H9 (cell line): ENCODE results near the gene GZMH. TPM values are rescaled to one million over a fixed set of nuclear protein-coding genes. Genes with fewer than 3 reads are reported as not detected.
"Not testable (repeated sequence)": the region's sequence is repeated elsewhere in the genome, so short reads cannot be mapped to it uniquely, and the experiment has no call there.

Experiments used
- DNase-seq: peaks from one replicate; pipeline ENCODE4 v3.0.0-alpha.2; 2017
- H2AFZ ChIP-seq: one replicate; pipeline ENCODE4 v1.6.1; 2013; ENCODE audit warnings: mild to moderate bottlenecking, low read length, control low read depth, moderate library complexity
- H2AK5ac ChIP-seq: 2 replicates; pipeline ENCODE4 v1.6.1; 2013; ENCODE audit warnings: low read length, control low read depth, mixed read lengths; ENCODE audit not compliant: insufficient read length
- H2BK120ac ChIP-seq: one replicate; pipeline ENCODE4 v1.6.1; 2013; ENCODE audit warnings: low read depth, mild to moderate bottlenecking, low read length, control low read depth, inconsistent platforms; ENCODE audit not compliant: poor library complexity, severe bottlenecking
- H2BK12ac ChIP-seq: 2 replicates; pipeline ENCODE4 v1.6.1; 2013; ENCODE audit warnings: low read length, control low read depth, mixed read lengths, low read depth; ENCODE audit not compliant: insufficient read length
- H2BK15ac ChIP-seq: 2 replicates; pipeline ENCODE4 v1.6.1; 2013; ENCODE audit warnings: low read depth, low read length, control low read depth
- H2BK20ac ChIP-seq: one replicate; pipeline ENCODE4 v1.6.1; 2013; ENCODE audit warnings: low read depth, mild to moderate bottlenecking, low read length, control low read depth, inconsistent platforms; ENCODE audit not compliant: poor library complexity, severe bottlenecking
- H2BK5ac ChIP-seq: 2 replicates; pipeline ENCODE4 v1.6.1; 2013; ENCODE audit warnings: low read length, control low read depth, mixed read lengths; ENCODE audit not compliant: insufficient read length
- H3K14ac ChIP-seq: 2 replicates; pipeline ENCODE4 v1.6.1; 2013; ENCODE audit warnings: low read length, control low read depth; ENCODE audit not compliant: insufficient read depth
- H3K18ac ChIP-seq: 2 replicates; pipeline ENCODE4 v1.6.1; 2013; ENCODE audit warnings: low read depth, mild to moderate bottlenecking, mixed read lengths, low read length, control low read depth; ENCODE audit not compliant: insufficient read length
- H3K23ac ChIP-seq: 2 replicates; pipeline ENCODE4 v1.6.1; 2013; ENCODE audit warnings: low read length, control low read depth, mixed read lengths, low read depth; ENCODE audit not compliant: insufficient read length
- H3K23me2 ChIP-seq: 2 replicates; pipeline ENCODE4 v1.6.1; 2013; ENCODE audit warnings: low read depth, mild to moderate bottlenecking, mixed read lengths, low read length, control low read depth; ENCODE audit not compliant: insufficient read length, poor library complexity, severe bottlenecking
- H3K27ac ChIP-seq: 2 replicates; pipeline ENCODE4 v1.5.1; 2013; ENCODE audit warnings: low read length, control low read depth, mixed read lengths, low read depth; ENCODE audit not compliant: insufficient read length
- H3K27me3 ChIP-seq: 2 replicates; pipeline ENCODE4 v1.6.1; 2013; ENCODE audit warnings: low read length, control low read depth, inconsistent platforms; ENCODE audit not compliant: insufficient read depth
- H3K4ac ChIP-seq: 2 replicates; pipeline ENCODE4 v1.6.1; 2013; ENCODE audit warnings: low read depth, mild to moderate bottlenecking, control low read depth, inconsistent platforms, low read length, moderate library complexity
- H3K4me1 ChIP-seq: 2 replicates; pipeline ENCODE4 v1.6.1; 2013; ENCODE audit warnings: low read length, control low read depth, inconsistent platforms; ENCODE audit not compliant: insufficient read depth
- H3K4me2 ChIP-seq: 2 replicates; pipeline ENCODE4 v1.6.1; 2013; ENCODE audit warnings: low read length, control low read depth, mixed read lengths; ENCODE audit not compliant: insufficient read length, insufficient read depth
- H3K56ac ChIP-seq: 2 replicates; pipeline ENCODE4 v1.6.1; 2013; ENCODE audit warnings: low read depth, mild to moderate bottlenecking, mixed read lengths, low read length, control low read depth; ENCODE audit not compliant: insufficient read length
- H3K79me1 ChIP-seq: 2 replicates; pipeline ENCODE4 v1.6.1; 2013; ENCODE audit warnings: low read depth, mild to moderate bottlenecking, moderate library complexity, low read length, control low read depth, inconsistent platforms; ENCODE audit not compliant: insufficient read depth, poor library complexity, severe bottlenecking
- H3K79me2 ChIP-seq: 2 replicates; pipeline ENCODE4 v1.6.1; 2013; ENCODE audit warnings: low read length, control low read depth, inconsistent platforms; ENCODE audit not compliant: insufficient read depth
- H3K9ac ChIP-seq: 2 replicates; pipeline ENCODE4 v1.6.1; 2013; ENCODE audit warnings: low read length, control low read depth, mixed read lengths; ENCODE audit not compliant: insufficient read length; ENCODE audit errors: extremely low read depth
- H3K9me3 ChIP-seq: one replicate; pipeline ENCODE4 v1.6.1; 2013; ENCODE audit warnings: low read depth, low read length, inconsistent platforms; ENCODE audit not compliant: control insufficient read depth
- H3T11ph ChIP-seq: one replicate; pipeline ENCODE4 v1.6.1; 2013; ENCODE audit warnings: mild to moderate bottlenecking, low read length, control low read depth, inconsistent platforms
- H4K20me1 ChIP-seq: one replicate; pipeline ENCODE4 v1.6.1; 2013; ENCODE audit not compliant: control insufficient read depth, insufficient read length, insufficient read depth
- H4K5ac ChIP-seq: 2 replicates; pipeline ENCODE4 v1.6.1; 2013; ENCODE audit warnings: low read depth, mild to moderate bottlenecking, mixed read lengths, low read length, control low read depth; ENCODE audit not compliant: insufficient read length
- H4K8ac ChIP-seq: replicated peaks from 2 replicates; pipeline ENCODE4 v1.6.1; 2013; ENCODE audit warnings: low read length, control low read depth, mixed read lengths, low read depth; ENCODE audit not compliant: insufficient read length
- H4K91ac ChIP-seq: 2 replicates; pipeline ENCODE4 v1.6.1; 2013; ENCODE audit warnings: low read depth, mild to moderate bottlenecking, moderate library complexity, mixed read lengths, low read length, control low read depth; ENCODE audit not compliant: insufficient read length
- H3K27ac Mint-ChIP-seq, 3 experiments: 2 replicates in 2 of 3; 3 replicates in 1 of 3; pipeline ENCODE4 v1.8.0; 2020 to 2021; ENCODE audit warnings: mixed read lengths in 3 of 3, mild to moderate bottlenecking in 1 of 3, moderate library complexity in 1 of 3
- H3K27me3 Mint-ChIP-seq: 2 replicates; pipeline ENCODE4 v1.8.0; 2021; ENCODE audit warnings: low read depth, mild to moderate bottlenecking, moderate library complexity, mixed read lengths
- H3K36me3 Mint-ChIP-seq, 3 experiments: 2 replicates in 2 of 3; 3 replicates in 1 of 3; pipeline ENCODE4 v1.8.0; 2020 to 2021; ENCODE audit warnings: low read depth in 3 of 3, mixed read lengths in 3 of 3; ENCODE audit not compliant: insufficient read depth in 1 of 3
- H3K4me1 Mint-ChIP-seq, 2 experiments: 2 replicates each; pipeline ENCODE4 v1.8.0; 2020; ENCODE audit warnings: mixed read lengths in 2 of 2
- H3K4me3 Mint-ChIP-seq, 2 experiments: 2 replicates in 1 of 2; 3 replicates in 1 of 2; pipeline ENCODE4 v1.8.0; 2020 to 2021; ENCODE audit warnings: mild to moderate bottlenecking in 2 of 2, mixed read lengths in 2 of 2, moderate library complexity in 1 of 2
- H3K9me3 Mint-ChIP-seq, 2 experiments: 2 replicates in 1 of 2; 3 replicates in 1 of 2; pipeline ENCODE4 v1.8.0; 2020; ENCODE audit warnings: mild to moderate bottlenecking in 2 of 2, mixed read lengths in 2 of 2, moderate library complexity in 1 of 2
- WGBS: extraction: QIAGEN DNeasy Blood & Tissue Kit; methylation state at CpG from one replicate; pipeline ENCODE4 v1.1.7; 2013; ENCODE audit warnings: missing lambda C conversion rate, low lambda C conversion rate, mixed read lengths; ENCODE audit not compliant: insufficient read length; ENCODE audit errors: extremely low coverage; 5-methylcytosine and 5-hydroxymethylcytosine counted together
- total RNA-seq: library from RNA; stranded (reverse); gene quantifications from 2 replicates; pipeline ENCODE4 v1.2.1, GENCODE V29; 2021

GZMH gene
- total RNA-seq, 1 experiment from 2014 or later: not detected

- not testable (repeated sequence) for H3K27me3 Mint-ChIP-seq, H4K20me1 ChIP-seq, H3K9ac ChIP-seq, H3K27ac Mint-ChIP-seq, H3K18ac ChIP-seq, H3K79me2 ChIP-seq, H2AFZ ChIP-seq, H3K79me1 ChIP-seq, H3T11ph ChIP-seq, DNase-seq, H2BK12ac ChIP-seq, H3K23ac ChIP-seq, H2BK20ac ChIP-seq, H2BK5ac ChIP-seq, H3K27ac ChIP-seq, H3K56ac ChIP-seq, H3K27me3 ChIP-seq, H4K91ac ChIP-seq, H3K4me1 ChIP-seq, H2AK5ac ChIP-seq, H4K5ac ChIP-seq, H2BK15ac ChIP-seq, H3K4me3 Mint-ChIP-seq, H3K4me1 Mint-ChIP-seq, H4K8ac ChIP-seq, H3K14ac ChIP-seq, H3K23me2 ChIP-seq, H3K4ac ChIP-seq, H3K9me3 ChIP-seq, H3K4me2 ChIP-seq, H2BK120ac ChIP-seq
- peaks cover 35 to 81% of the 10 kb centered on the region in 2 experiments for H3K9me3 Mint-ChIP-seq
- no CpG with 5 or more reads among the region's 3 CpGs for WGBS
- H3K36me3 Mint-ChIP-seq: peaks cover 0 to 30% (median 0%) of the 10 kb centered on the region in 3 experiments; a peak in 4 of 7 replicates
These were observed 25.1 kb downstream of the GZMH start for GRCh38 chr14:24584402-24584801.
